ENCODE measurements around the gene SETD3. TPM values are rescaled to one million over a fixed set of nuclear protein-coding genes. Genes with fewer than 3 reads are reported as not detected.

The SETD3 gene
- total RNA-seq, 1 experiment from 2014 or later: 51.5 TPM

GRCh38 chr14:99436247-99437180 lies 44.1 kb downstream of the SETD3 start:
- H3K4me1 Mint-ChIP-seq (ENCODE audit: low read depth, unreplicated experiment): no peaks in the 10 kb centered on the region
- no peak for TF ChIP-seq CTCF (IDR thresholded peaks at IDR 0.05; ENCODE audit: unreplicated experiment)
- intact Hi-C loops (cut with micrococcal nuclease; ENCODE audit: unreplicated experiment): no loop called here
- no peak overlapping the region for H3K27ac Mint-ChIP-seq (ENCODE audit: unreplicated experiment)
- CTCF ChIA-PET: no interaction called here
- H3K9me3 Mint-ChIP-seq (ENCODE audit: low read depth, unreplicated experiment): no peaks in the 10 kb centered on the region
- no TSS peak for BruUV-seq (replicated peaks)
- DNase-seq: no peak
- no peak overlapping the region for H3K4me3 Mint-ChIP-seq (ENCODE audit: low read depth, unreplicated experiment)
- H3K36me3 Mint-ChIP-seq (ENCODE audit: insufficient read depth, unreplicated experiment): peaks cover 6% of the 10 kb centered on the region
- no peaks in the 10 kb centered on the region for H3K27me3 Mint-ChIP-seq (ENCODE audit: unreplicated experiment)

GRCh38 chr14:99435327-99435726 lies 45.3 kb downstream of the SETD3 start:
- H3K27me3 Mint-ChIP-seq (ENCODE audit: unreplicated experiment): no peaks in the 10 kb centered on the region
- peaks cover 6% of the 10 kb centered on the region for H3K36me3 Mint-ChIP-seq (ENCODE audit: insufficient read depth, unreplicated experiment)
- no TSS peak for BruUV-seq (replicated peaks)
- H3K4me3 Mint-ChIP-seq (ENCODE audit: low read depth, unreplicated experiment): no peak overlapping the region
- no peaks in the 10 kb centered on the region for H3K4me1 Mint-ChIP-seq (ENCODE audit: low read depth, unreplicated experiment)
- no peak overlapping the region for H3K27ac Mint-ChIP-seq (ENCODE audit: unreplicated experiment)
- CTCF ChIA-PET: interaction anchor here (0.8 kb wide), 1 partner anchor 19 kb away, joined by 3 read pairs; no protein-coding TSS in a partner anchor
- no peak for DNase-seq
- intact Hi-C loops (cut with micrococcal nuclease; ENCODE audit: unreplicated experiment): no loop called here
- TF ChIP-seq CTCF (IDR thresholded peaks at IDR 0.05; ENCODE audit: unreplicated experiment): no peak
- no peaks in the 10 kb centered on the region for H3K9me3 Mint-ChIP-seq (ENCODE audit: low read depth, unreplicated experiment)

GRCh38 chr14:99432485-99432884 lies 48.2 kb downstream of the SETD3 start:
- intact Hi-C loops (cut with micrococcal nuclease; ENCODE audit: unreplicated experiment): no loop called here
- TF ChIP-seq CTCF (IDR thresholded peaks at IDR 0.05; ENCODE audit: unreplicated experiment): no peak
- Mint-ChIP-seq H3K27me3 (ENCODE audit: unreplicated experiment) (no peaks in the 10 kb centered on the region), H3K9me3 (ENCODE audit: low read depth, unreplicated experiment) (peaks cover 3% of the 10 kb centered on the region), H3K36me3 (ENCODE audit: insufficient read depth, unreplicated experiment) (peaks cover 11% of the 10 kb centered on the region), H3K4me1 (ENCODE audit: low read depth, unreplicated experiment) (no peaks in the 10 kb centered on the region), H3K27ac (ENCODE audit: unreplicated experiment) (no peak overlapping the region), H3K4me3 (ENCODE audit: low read depth, unreplicated experiment) (no peak overlapping the region)
- no peak for DNase-seq
- BruUV-seq (replicated peaks): no TSS peak
- CTCF ChIA-PET: no interaction called here

GRCh38 chr14:99431986-99432385 lies 48.7 kb downstream of the SETD3 start:
- CTCF ChIA-PET: no interaction called here
- no peaks in the 10 kb centered on the region for H3K27me3 Mint-ChIP-seq (ENCODE audit: unreplicated experiment)
- no peak overlapping the region for H3K27ac Mint-ChIP-seq (ENCODE audit: unreplicated experiment)
- TF ChIP-seq CTCF (IDR thresholded peaks at IDR 0.05; ENCODE audit: unreplicated experiment): no peak
- H3K9me3 Mint-ChIP-seq (ENCODE audit: low read depth, unreplicated experiment): peaks cover 3% of the 10 kb centered on the region
- peaks cover 11% of the 10 kb centered on the region for H3K36me3 Mint-ChIP-seq (ENCODE audit: insufficient read depth, unreplicated experiment)
- no peaks in the 10 kb centered on the region for H3K4me1 Mint-ChIP-seq (ENCODE audit: low read depth, unreplicated experiment)
- no peak overlapping the region for H3K4me3 Mint-ChIP-seq (ENCODE audit: low read depth, unreplicated experiment)
- DNase-seq: no peak
- no TSS peak for BruUV-seq (replicated peaks)
- intact Hi-C loops (cut with micrococcal nuclease; ENCODE audit: unreplicated experiment): no loop called here
